IMR-90 (cell line): ENCODE results near the gene SLCO3A1. TPM values are rescaled to one million over a fixed set of nuclear protein-coding genes. Genes with fewer than 3 reads are reported as not detected.

Experiments used
- ATAC-seq: fragments of 200-7000 bp; cut with Tn5 transposase; 2 replicates; pipeline ENCODE4 v1.9.1; 2020; ENCODE audit warnings: low read depth, mild to moderate bottlenecking, moderate library complexity
- BruUV-seq: library from RNA; stranded (reverse); fragments of 400-500 nt; replicated peaks from 2 replicates; lab custom pipeline; 2021; lab: Mats Ljungman, UMichigan
- CTCF ChIA-PET: fragments of 300-600 bp; formaldehyde crosslinking; extraction: SDS; loops from one replicate; lab custom pipeline; 2021; ENCODE audit warnings: antibody characterized with exemption; lab: Yijun Ruan, JAX
- POLR2A ChIA-PET: fragments of 300-600 bp; sonication (Branson Sonifier 250); formaldehyde crosslinking; loops from one replicate; lab custom pipeline; 2022; ENCODE audit warnings: antibody characterized with exemption; ENCODE audit not compliant: unreplicated experiment; lab: Charles Lee
- DNase-seq: peaks from one replicate; pipeline ENCODE4 v3.0.0; 2013
- H2AFZ ChIP-seq: replicated peaks from 2 replicates; pipeline ENCODE3; 2013; ENCODE audit warnings: low read length, mild to moderate bottlenecking; ENCODE audit not compliant: poor library complexity
- H2AK5ac ChIP-seq: 2 replicates; pipeline ENCODE4 v1.6.1; 2013; ENCODE audit warnings: low read depth, low read length, inconsistent platforms
- H2AK9ac ChIP-seq: replicated peaks from 2 replicates; pipeline ENCODE3; 2013; ENCODE audit warnings: mild to moderate bottlenecking, low read depth, low read length, moderate library complexity; ENCODE audit not compliant: poor library complexity
- H2BK120ac ChIP-seq: 2 replicates; pipeline ENCODE4 v1.6.1; 2013; ENCODE audit warnings: low read depth, low read length, inconsistent platforms
- H2BK15ac ChIP-seq: 3 replicates; pipeline ENCODE4 v1.6.1; 2013; ENCODE audit warnings: low read depth, low read length, inconsistent platforms
- H2BK20ac ChIP-seq: 2 replicates; pipeline ENCODE4 v1.6.1; 2013; ENCODE audit warnings: low read depth, mild to moderate bottlenecking, inconsistent platforms, low read length, moderate library complexity
- H2BK5ac ChIP-seq: 2 replicates; pipeline ENCODE4 v1.6.1; 2013; ENCODE audit warnings: mild to moderate bottlenecking, low read depth, low read length, inconsistent platforms; ENCODE audit not compliant: poor library complexity, severe bottlenecking
- H3K14ac ChIP-seq: replicated peaks from 2 replicates; pipeline ENCODE4 v1.6.1; 2013; ENCODE audit warnings: low read depth, low read length, inconsistent platforms
- H3K18ac ChIP-seq: 2 replicates; pipeline ENCODE4 v1.6.1; 2013; ENCODE audit warnings: low read depth, low read length, control low read depth
- H3K23ac ChIP-seq: 2 replicates; pipeline ENCODE4 v1.6.1; 2013; ENCODE audit warnings: low read depth, low read length, inconsistent platforms
- H3K27ac ChIP-seq: 2 replicates; pipeline ENCODE4 v1.5.1; 2013; ENCODE audit warnings: mild to moderate bottlenecking, control low read depth, low read length; ENCODE audit not compliant: insufficient read depth
- H3K27me3 ChIP-seq: 2 replicates; pipeline ENCODE4 v1.6.1; 2013; ENCODE audit warnings: low read length; ENCODE audit not compliant: control insufficient read depth, insufficient read depth
- H3K36me3 ChIP-seq: 2 replicates; pipeline ENCODE4 v1.6.1; 2013; ENCODE audit warnings: low read length, mixed read lengths; ENCODE audit not compliant: control insufficient read depth, insufficient read depth
- H3K4ac ChIP-seq: 2 replicates; pipeline ENCODE4 v1.6.1; 2013; ENCODE audit warnings: low read depth, low read length, inconsistent platforms
- H3K4me1 ChIP-seq: 2 replicates; pipeline ENCODE4 v1.6.1; 2013; ENCODE audit warnings: low read length, mixed read lengths; ENCODE audit not compliant: control insufficient read depth, insufficient read depth
- H3K4me2 ChIP-seq: 2 replicates; pipeline ENCODE4 v1.6.1; 2013; ENCODE audit warnings: low read depth, mild to moderate bottlenecking, control low read depth, low read length, moderate library complexity
- H3K4me3 ChIP-seq: 2 replicates; pipeline ENCODE4 v1.5.1; 2013; ENCODE audit warnings: low read depth, mild to moderate bottlenecking, control low read depth, low read length, moderate library complexity; ENCODE audit not compliant: insufficient read depth
- H3K56ac ChIP-seq: 2 replicates; pipeline ENCODE4 v1.6.1; 2013; ENCODE audit warnings: low read length, inconsistent platforms; ENCODE audit not compliant: insufficient read depth; ENCODE audit errors: extremely low read depth
- H3K79me1 ChIP-seq, 2 experiments: 2 replicates each; pipeline ENCODE4 v1.6.1; 2013; ENCODE audit warnings: low read length in 2 of 2, inconsistent platforms in 1 of 2, low read depth in 1 of 2
- H3K9ac ChIP-seq: 2 replicates; pipeline ENCODE4 v1.6.1; 2013; ENCODE audit warnings: low read depth, low read length, control low read depth
- H3K9me1 ChIP-seq: 2 replicates; pipeline ENCODE4 v1.6.1; 2013; ENCODE audit warnings: low read length, inconsistent platforms; ENCODE audit not compliant: insufficient read depth
- H3K9me3 ChIP-seq: 2 replicates; pipeline ENCODE4 v1.6.1; 2013; ENCODE audit warnings: low read length; ENCODE audit not compliant: control insufficient read depth, insufficient read depth
- H4K20me1 ChIP-seq: 2 replicates; pipeline ENCODE4 v1.6.1; 2013; ENCODE audit warnings: low read length, inconsistent platforms; ENCODE audit not compliant: insufficient read depth
- H4K5ac ChIP-seq: 2 replicates; pipeline ENCODE4 v1.6.1; 2013; ENCODE audit warnings: mild to moderate bottlenecking, low read depth, low read length, control low read depth
- H4K8ac ChIP-seq, 2 experiments: 2 replicates each; pipeline ENCODE4 v1.6.1; 2013; ENCODE audit warnings: low read depth in 2 of 2, low read length in 2 of 2, control low read depth in 1 of 2, inconsistent platforms in 1 of 2
- H4K91ac ChIP-seq: 2 replicates; pipeline ENCODE4 v1.6.1; 2013; ENCODE audit warnings: low read depth, low read length, inconsistent platforms; ENCODE audit not compliant: insufficient read depth
- BHLHE40 ChIP-seq: fragments of 150-350 bp; IDR thresholded peaks from 2 replicates; pipeline ENCODE4 v1.6.1; 2016; ENCODE audit warnings: mild to moderate bottlenecking, low read depth, low read length
- CHD1 ChIP-seq: IDR thresholded peaks from 2 replicates; pipeline ENCODE4 v1.6.1; 2012; ENCODE audit warnings: low read depth, low read length, improper control_type of control experiment
- FOS ChIP-seq: fragments of 150-350 bp; IDR thresholded peaks from 2 replicates; pipeline ENCODE4 v1.6.1; 2016; ENCODE audit warnings: low read depth, low read length
- MAFK ChIP-seq: IDR thresholded peaks from 2 replicates; pipeline ENCODE4 v1.6.1; 2012; ENCODE audit warnings: low read depth, low read length, improper control_type of control experiment
- MXI1 ChIP-seq: IDR thresholded peaks from 2 replicates; pipeline ENCODE4 v1.6.1; 2012; ENCODE audit warnings: low read depth, mild to moderate bottlenecking, low read length, moderate library complexity, borderline replicate concordance
- RAD21 ChIP-seq: IDR thresholded peaks from 2 replicates; pipeline ENCODE4 v1.6.1; 2012; ENCODE audit warnings: low read length, improper control_type of control experiment
- RCOR1 ChIP-seq: IDR thresholded peaks from 2 replicates; pipeline ENCODE4 v1.6.1; 2012; ENCODE audit warnings: mild to moderate bottlenecking, low read length, improper control_type of control experiment; ENCODE audit not compliant: insufficient replicate concordance
- RFX5 ChIP-seq: IDR thresholded peaks from 2 replicates; pipeline ENCODE4 v1.8.0; 2012; ENCODE audit warnings: low read depth, mild to moderate bottlenecking, low read length, moderate library complexity
- SMC3 ChIP-seq: fragments of 150-350 bp; IDR thresholded peaks from 2 replicates; pipeline ENCODE4 v1.6.1; 2016; ENCODE audit warnings: low read depth, mild to moderate bottlenecking, antibody characterized with exemption, low read length, moderate library complexity
- WGBS, 2 experiments: methylation state at CpG; one replicate each; pipeline versions ENCODE4 v1.1.5 to v1.1.7; 2013; ENCODE audit warnings: missing lambda C conversion rate in 2 of 2; ENCODE audit not compliant: insufficient read length in 1 of 2; ENCODE audit errors: extremely low coverage in 2 of 2; 5-methylcytosine and 5-hydroxymethylcytosine counted together
- dilution Hi-C: fragments of 300-500 bp; cut with HindIII; formaldehyde crosslinking; loops from one replicate; pipeline ENCODE4 v1.14.3; 2018; ENCODE audit warnings: low sequenced_read_pairs; ENCODE audit not compliant: unreplicated experiment
- in situ Hi-C: fragments of 300-500 bp; cut with MboI; formaldehyde crosslinking; loops from 3 replicates; pipeline ENCODE4 v1.14.3; 2019; ENCODE audit warnings: low sequenced_read_pairs, inconsistent platforms, mixed read lengths
- intact Hi-C: fragments of 100-400 bp; cut with micrococcal nuclease; formaldehyde crosslinking; loops from 2 replicates; pipeline ENCODE4 v1.10.0; 2022
- polyA plus RNA-seq, 3 experiments: library from polyadenylated mRNA; depleted of rRNA; stranded (reverse); fragments of >200 nt; gene quantifications; 2 replicates each; pipeline ENCODE4 v1.2.3, GENCODE V29; 2012; ENCODE audit warnings: low replicate concordance in 1 of 3
- total RNA-seq: library from RNA; depleted of rRNA; stranded (reverse); fragments of >200 nt; gene quantifications from 2 replicates; pipeline ENCODE4 v1.2.3, GENCODE V29; 2012
- TF ChIP-seq, protein P1 (sequence below): fragments of 150-350 bp; IDR thresholded peaks from 2 replicates; pipeline ENCODE4 v1.6.1; 2017; ENCODE audit warnings: mild to moderate bottlenecking, antibody characterized with exemption, low read length, low read depth

The SLCO3A1 gene
- total and polyA plus RNA-seq, 2 of the 4 experiments (the other 2 are of a cell fraction) = 4.7 to 8.1 TPM

DNA sequence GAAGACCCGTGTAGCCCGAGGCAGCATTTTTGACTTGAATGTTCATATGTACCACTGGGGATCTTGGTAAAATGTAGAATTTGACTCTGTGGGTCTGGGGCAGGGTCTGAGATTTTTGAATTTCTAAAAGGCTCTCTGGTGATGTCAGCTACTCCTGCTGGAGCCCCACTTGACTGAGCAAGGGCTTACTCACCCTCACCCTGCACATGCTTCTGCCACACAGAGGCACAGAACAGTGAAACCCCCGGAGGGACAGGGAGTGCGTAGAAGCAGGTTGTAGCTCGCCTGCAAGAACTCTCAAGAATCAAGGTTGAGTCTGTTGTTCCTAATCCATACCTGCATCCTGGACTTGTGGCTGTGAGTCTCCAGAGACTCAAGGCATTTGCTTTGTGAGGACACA, 41.1 kb downstream of the SLCO3A1 start:
- in situ Hi-C loops = no loop called here

More for the DNA sequence above, 41.1 kb downstream of the SLCO3A1 start:
- ATAC-seq (no peak), DNase-seq (peak; percentile 11)
- Histone ChIP-seq H3K4me2 (no peak overlapping the region), H2BK5ac (no peak overlapping the region), H3K4me3 (no peak overlapping the region), H2AK9ac (no peak overlapping the region), H3K79me1 (no peaks in the 10 kb centered on the region; a peak in 2 of 4 replicates), H2AK5ac (no peak overlapping the region), H4K20me1 (no peaks in the 10 kb centered on the region), H3K4me1 (no peaks in the 10 kb centered on the region), H2AFZ (no peak overlapping the region), H2BK120ac (no peak overlapping the region), H4K5ac (no peak overlapping the region), H3K27me3 (no peaks in the 10 kb centered on the region), H3K23ac (no peak overlapping the region), H2BK20ac (no peak overlapping the region), H3K18ac (no peak overlapping the region), H3K9ac (no peak overlapping the region), H3K9me3 (no peaks in the 10 kb centered on the region), H2BK15ac (no peak overlapping the region), H3K56ac (no peak overlapping the region), H3K4ac (no peak overlapping the region), H3K9me1 (no peaks in the 10 kb centered on the region), H3K36me3 (no peaks in the 10 kb centered on the region), H4K91ac (no peak overlapping the region), H4K8ac (no peak overlapping the region), H3K27ac (no peak overlapping the region), H3K14ac (no peak overlapping the region)
- CTCF ChIA-PET = no interaction called here
- POLR2A ChIA-PET = no interaction called here
- intact Hi-C loops = no loop called here
- dilution Hi-C loops = no loop called here
- TF ChIP-seq RFX5 (no peak), RAD21 (no peak), MXI1 (no peak), BHLHE40 (no peak), CHD1 (no peak), SMC3 (no peak), RCOR1 (no peak), FOS (no peak), MAFK (no peak)
- TF ChIP-seq, protein P1, sequence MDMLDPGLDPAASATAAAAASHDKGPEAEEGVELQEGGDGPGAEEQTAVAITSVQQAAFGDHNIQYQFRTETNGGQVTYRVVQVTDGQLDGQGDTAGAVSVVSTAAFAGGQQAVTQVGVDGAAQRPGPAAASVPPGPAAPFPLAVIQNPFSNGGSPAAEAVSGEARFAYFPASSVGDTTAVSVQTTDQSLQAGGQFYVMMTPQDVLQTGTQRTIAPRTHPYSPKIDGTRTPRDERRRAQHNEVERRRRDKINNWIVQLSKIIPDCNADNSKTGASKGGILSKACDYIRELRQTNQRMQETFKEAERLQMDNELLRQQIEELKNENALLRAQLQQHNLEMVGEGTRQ = no peak
- WGBS, 2 experiments = no CpG with 5 or more reads among the region's 5 CpGs
- no TSS peak for BruUV-seq
